ENCODE results near the gene MICAL3.

Gene MICAL3

GRCh38 chr22:17873804-17874203, 150.6 kb downstream of the MICAL3 start:
- no peak for DNase-seq (ENCODE audit: low read depth in 2 of 2, low spot score in 1 of 2)

- DNase-seq (ENCODE audit: low read depth in 2 of 2, low spot score in 1 of 2) = no peak
Measured at GRCh38 chr22:17873116-17873515, 151.2 kb downstream of the MICAL3 start.

GRCh38 chr22:17872471-17872870, 151.9 kb downstream of the MICAL3 start:
- DNase-seq (ENCODE audit: low read depth in 2 of 2, low spot score in 1 of 2) = no peak

- DNase-seq (ENCODE audit: low read depth in 2 of 2, low spot score in 1 of 2) = no peak
Measured at GRCh38 chr22:17871726-17872458, 152.5 kb downstream of the MICAL3 start.

DNA sequence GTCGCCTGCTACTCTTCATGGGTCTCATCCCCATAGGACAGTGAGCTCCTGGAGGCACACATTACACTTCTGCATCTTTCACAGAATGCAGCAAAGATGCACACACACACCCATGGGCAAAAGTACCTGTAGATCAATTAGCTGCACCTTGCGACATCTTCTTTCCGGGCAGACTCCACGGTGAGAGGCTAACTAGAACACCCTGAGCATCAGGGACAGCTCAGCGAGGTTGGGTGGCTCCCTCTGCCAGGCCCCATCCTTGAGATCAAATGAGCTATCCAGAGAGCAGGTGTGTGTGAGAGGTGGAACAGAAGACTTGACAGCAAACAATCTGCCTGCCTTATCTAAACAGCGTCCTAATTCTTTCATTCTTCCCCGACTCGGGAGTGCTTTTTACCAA, 154.0 kb downstream of the MICAL3 start:
- DNase-seq (ENCODE audit: low read depth in 2 of 2, low spot score in 1 of 2) = no peak

DNA sequence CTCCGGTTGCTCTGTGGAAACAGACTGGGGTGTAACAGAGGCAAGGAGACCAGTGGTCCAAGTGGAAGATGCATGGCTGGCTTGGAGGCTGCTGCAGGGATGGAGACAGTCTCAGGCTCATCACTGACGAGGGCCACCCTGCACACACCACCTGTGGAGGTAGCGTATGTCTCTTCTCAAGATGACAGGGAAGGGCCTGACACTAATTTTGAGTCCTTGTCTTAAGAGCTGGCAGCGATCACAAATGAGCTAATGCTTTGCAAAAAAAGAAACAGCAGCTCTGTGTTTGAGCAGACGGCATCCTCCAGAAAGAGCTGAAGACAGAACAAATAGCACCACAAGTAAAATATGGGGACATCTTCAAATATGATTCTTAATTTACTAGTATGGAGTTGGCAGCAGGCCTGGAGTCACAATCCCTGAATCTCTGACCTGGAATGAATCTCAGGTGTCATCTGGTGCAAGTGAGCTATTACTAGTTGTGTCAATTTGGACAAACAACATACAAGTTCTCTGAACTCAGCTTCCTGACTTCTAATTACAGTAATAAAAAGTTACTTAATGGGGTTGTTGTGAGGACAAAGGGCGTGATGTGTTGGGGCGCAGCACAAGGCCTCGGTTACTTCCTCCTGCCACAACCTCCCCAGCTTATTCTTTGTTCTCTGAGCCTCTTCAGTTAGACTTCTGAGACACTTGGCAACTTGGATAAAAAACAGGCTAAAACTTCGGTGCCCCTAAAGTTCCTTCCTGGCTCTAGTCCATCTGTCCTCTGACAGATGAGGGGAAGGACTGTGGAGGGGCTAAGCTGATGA, 154.9 kb downstream of the MICAL3 start:
- DNase-seq (ENCODE audit: low read depth in 2 of 2, low spot score in 1 of 2) = no peak

DNA sequence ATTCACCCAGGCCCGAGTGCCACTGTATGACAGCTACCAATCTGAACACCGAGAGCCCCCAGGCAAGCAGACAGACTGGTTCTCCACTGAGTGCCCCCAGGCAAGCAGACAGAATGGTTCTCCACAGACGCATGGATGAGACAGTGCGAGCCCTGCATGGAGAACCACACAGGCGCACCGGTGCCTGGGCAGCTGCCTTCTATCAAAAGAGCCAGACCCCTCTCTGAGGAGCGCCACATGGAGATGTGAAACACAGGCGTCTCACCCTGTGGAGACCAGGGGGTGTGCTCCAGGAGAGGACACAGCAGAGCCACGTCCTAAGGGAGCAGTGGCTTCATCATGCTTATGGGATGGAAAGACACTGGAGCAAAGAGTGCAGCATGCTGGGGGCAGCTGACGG, 155.6 kb downstream of the MICAL3 start:
- DNase-seq (ENCODE audit: low read depth in 2 of 2, low spot score in 1 of 2) = no peak

- DNase-seq (ENCODE audit: low read depth in 2 of 2, low spot score in 1 of 2) = no peak
Measured at GRCh38 chr22:17867160-17867785, 157.1 kb downstream of the MICAL3 start.

DNA sequence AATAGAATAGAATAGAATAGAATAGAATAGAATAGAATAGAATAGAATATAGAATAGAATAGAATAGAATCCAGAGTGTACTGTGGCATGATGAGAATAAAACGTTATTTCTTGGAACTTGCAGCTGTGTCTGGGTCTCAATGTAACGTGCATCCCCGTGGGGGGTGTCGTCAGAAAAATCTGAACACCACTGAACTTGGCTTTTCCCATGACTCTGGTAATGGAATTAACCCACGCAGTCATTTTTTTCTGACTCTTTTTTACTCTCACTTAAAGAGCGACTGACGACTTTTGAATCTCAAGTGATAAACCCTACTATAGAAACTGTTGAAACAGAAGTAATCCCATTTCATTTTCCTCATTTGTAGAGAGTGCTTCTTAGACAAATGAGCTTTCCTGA, 157.7 kb downstream of the MICAL3 start:
- DNase-seq (ENCODE audit: low read depth in 2 of 2, low spot score in 1 of 2) = no peak

DNA sequence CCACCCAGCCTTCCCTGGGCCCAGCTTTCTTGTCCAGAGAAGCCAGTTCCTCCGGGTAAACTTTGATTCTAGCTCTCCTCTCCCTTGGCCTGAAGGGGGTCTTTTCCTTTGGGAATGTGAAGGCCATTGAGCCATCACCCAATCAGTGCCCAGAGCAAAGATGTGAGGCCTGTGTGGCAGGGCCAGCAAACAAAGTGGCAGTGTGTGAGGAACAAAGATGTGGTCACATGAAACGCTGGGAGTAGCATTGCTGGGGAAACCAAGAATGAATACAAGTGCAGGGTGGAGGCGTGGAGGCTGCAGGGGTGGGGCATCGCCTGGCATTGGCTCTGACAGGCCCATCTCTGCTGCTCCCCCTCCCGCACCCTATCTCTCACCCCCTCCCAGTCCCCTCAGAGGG, 158.2 kb downstream of the MICAL3 start:
- DNase-seq (ENCODE audit: low read depth in 2 of 2, low spot score in 1 of 2) = no peak

DNA sequence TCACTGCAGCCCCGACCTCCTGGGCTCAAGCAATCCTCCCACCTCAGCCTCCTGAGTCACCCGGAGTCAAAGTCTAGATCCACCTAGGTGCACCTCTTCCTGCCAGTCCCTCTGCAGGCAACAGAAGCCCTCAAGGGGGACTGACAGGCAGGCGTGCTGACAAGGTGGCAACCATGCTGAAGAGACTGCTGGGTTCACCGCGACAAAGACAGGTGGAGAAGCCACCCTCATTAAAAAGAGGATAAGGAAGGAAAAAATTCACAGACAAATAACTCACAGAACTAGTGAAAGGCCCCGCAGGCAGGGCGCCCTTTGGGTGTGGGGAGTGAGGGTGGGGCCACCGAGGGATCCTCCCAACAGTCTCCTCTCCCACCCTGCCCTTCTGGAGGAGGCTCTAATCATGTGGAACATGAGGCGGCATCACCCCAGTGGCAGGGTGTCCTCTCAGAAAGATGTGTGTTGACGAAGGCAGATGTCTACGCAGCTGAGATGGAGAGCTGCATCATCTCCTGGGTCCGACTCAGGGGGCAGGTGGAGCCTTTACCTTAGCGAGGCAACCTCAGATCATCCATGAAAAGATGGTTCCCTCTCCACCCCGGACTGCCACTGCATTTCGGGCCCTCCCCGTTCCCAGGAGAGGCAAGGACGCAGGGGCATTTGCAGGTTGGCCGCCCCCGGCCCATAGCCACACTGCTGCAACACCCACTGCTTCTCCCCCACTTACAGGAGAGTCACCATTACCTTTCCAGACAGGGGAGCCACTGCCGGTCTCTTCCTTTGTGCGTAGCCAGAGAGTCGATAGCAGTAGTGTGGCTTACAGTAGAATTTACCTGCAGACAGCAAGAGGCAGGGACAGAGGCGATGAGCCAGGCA, 158.9 kb downstream of the MICAL3 start:
- DNase-seq (ENCODE audit: low read depth in 2 of 2, low spot score in 1 of 2) = no peak

- no peak for DNase-seq (ENCODE audit: low read depth in 2 of 2, low spot score in 1 of 2)
Measured at GRCh38 chr22:17864398-17865182, 159.8 kb downstream of the MICAL3 start.

DNA sequence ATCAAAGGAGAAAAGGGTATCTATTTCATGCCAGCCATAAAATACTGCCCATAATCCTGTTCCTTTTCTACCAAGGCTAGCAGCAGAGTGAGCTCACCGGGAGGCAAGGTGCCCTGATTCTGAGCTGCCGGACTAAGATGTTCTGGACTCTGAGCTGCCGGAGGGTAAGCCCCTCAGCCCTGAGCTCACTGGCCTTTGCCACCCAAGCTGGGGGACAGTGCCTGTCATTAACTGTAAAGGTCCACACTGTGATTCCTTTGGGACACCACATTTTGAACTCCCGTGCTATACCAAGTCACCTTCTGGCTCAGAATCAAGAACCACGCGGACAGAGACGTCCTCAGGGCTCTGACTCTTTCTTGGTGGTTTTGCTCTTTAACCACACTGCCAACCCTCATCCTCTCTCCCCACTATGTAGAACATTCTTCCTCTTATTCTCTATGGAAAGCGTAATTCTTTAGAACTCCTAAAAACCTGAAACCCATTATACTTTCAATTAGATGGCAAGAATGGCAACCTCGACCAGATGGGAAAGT, 161.6 kb downstream of the MICAL3 start:
- DNase-seq (ENCODE audit: low read depth in 2 of 2, low spot score in 1 of 2) = no peak

GRCh38 chr22:17861909-17862308, 162.5 kb downstream of the MICAL3 start:
- no peak for DNase-seq (ENCODE audit: low read depth in 2 of 2, low spot score in 1 of 2)

DNA sequence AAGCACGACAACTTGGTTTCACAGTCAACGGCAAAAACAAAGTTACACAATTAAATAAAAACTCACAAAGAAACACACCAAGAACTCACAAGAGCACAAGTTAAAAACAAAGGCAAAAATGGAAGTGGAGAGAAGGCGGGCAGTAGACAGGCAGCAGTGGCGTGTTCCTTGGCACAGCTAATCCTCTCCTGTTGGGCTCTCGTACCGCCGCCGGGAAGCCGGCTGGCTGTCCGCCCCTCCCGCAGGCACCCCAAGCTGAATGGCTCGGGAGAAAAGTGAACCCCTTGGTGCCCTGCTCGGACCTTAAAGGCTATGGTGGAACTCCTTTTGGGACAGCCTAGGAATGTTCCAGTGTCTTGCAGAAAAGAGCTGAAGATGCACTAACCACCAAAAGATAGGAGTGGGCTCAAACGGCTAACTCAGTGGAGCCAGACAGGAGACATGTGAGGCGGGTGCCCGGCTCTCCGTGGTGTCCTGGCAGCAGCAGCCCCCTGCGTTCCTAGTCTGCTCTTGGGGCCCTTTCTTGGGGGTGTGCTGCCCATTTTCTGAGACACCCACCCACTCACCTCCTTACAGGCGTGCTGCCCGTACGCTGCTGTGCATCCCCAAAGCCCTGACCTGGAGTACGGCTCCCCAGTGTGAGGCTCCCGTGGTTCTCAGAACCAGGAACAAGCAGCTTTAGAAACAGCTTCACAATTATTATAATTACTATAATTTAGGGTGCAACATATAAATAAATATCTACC, 164.0 kb downstream of the MICAL3 start:
- no peak for DNase-seq (ENCODE audit: low read depth in 2 of 2, low spot score in 1 of 2)

DNA sequence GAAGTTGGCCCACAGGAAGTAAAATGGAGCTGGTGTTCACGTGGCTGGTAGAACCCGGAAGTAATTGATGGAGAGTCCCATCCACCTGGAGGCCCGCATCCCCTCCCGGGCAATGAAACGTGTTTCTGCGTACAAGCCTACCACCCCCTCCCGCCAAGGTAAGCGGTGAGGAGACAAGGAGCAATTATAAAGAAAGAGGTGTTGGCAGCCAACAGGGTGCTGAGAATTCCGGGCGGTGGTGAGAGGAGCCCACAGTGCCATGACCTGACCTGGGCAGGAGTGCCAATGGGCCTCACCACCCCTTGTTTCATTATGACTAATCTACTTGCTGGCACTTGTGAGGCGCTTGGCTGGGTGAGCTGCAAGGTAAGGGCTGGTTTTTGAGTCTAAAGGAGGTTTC, 166.3 kb downstream of the MICAL3 start:
- no peak for DNase-seq (ENCODE audit: low read depth in 2 of 2, low spot score in 1 of 2)

DNA sequence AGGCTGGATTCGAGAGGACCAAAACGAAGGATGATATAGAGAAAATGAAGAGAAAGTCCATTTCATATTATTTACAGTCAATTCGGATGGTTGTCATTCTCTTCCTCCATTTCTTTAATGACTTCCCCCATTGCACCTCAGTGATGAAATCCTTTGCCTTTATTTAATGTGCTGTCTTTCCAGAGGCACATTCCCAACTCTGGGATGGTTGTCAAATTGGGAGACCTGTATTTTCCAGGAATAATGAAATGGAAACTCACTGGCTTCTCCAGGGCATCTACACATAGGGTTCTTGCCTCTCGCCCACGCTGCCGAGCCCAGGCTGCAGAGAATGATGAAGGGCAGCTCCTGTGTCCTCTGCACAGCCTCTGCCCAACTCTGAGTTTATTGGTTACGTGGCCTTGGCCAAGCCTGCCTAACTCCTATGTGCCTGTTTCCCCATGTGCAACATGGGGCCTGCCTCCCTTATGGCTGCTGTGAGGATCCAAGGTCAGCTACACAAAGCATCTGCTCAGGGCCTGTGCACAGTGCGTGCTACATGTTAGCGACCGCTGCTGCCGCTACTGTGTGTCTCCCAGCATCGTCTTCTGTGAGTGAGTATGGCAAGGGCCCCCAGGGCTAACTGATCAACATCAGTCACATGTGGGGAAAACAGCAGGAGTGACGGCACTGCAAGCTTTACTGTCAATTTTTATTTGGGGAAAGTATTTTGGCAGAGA, 168.6 kb downstream of the MICAL3 start:
- DNase-seq (ENCODE audit: low read depth in 2 of 2, low spot score in 1 of 2) = no peak

DNA sequence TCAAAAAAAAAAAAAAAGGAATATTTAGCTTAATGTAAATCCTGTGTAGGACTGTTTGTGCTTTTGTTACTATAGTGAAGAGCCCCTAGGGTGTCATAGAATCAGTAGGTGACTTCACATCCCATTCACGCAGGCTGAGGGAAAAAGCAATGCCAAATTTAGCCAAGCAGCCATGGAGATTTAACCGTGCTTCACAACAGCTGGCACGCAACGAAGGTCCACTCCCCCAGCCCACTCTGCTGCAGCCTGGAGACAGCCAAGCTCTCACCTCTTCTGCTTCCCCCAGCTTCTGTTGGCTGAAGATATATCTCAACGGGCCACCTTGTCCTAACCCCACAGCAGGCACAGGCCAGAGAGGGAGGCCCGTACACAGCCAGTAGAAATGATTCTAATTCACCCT, 171.3 kb downstream of the MICAL3 start:
- no peak for DNase-seq (ENCODE audit: low read depth in 2 of 2, low spot score in 1 of 2)

DNA sequence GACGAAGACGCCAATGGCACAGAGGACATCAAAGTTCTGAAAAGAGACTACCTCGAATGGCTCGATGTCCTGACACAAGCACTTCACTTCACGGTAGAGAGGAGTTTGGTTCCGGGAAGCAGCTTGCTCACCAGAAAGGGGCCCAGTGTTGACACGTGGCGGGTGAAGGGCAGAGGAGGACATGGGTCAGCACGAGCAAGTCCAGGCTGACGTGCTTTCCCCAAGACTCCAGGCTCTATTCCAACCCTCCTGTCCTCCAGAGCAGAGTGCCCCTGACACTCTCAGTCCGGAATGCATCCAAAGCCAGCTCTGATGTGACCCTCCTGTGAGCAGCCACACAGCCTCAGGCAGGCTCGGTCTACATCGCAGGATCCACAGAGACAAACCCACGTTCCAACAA, 172.6 kb downstream of the MICAL3 start:
- DNase-seq (ENCODE audit: low read depth in 2 of 2, low spot score in 1 of 2) = no peak
